ENCODE results near the gene MMS19. TPM values are rescaled to one million over a fixed set of nuclear protein-coding genes. Genes with fewer than 3 reads are reported as not detected.
A peak's percentile ranks its signal among the peaks of the same experiment; 100 is the strongest.

Gene MMS19
- total RNA-seq, 2 experiments from 2014 or later = 60.6 to 66.3 TPM

- POLR2A ChIA-PET = interaction anchor here (1.0 to 1.2 kb wide), 2 partner anchors 13 to 63 kb away, joined by 3 read pairs; partner anchors contain the start of gene RRP12
- Mint-ChIP-seq H3K4me3 (no peak overlapping the region), H3K36me3 (ENCODE audit: low read depth) (peaks cover 64% of the 10 kb centered on the region), H3K9me3 (no peaks in the 10 kb centered on the region), H3K4me1 (no peaks in the 10 kb centered on the region), H3K27ac (peak overlapping the region; percentile 16), H3K27me3 (no peaks in the 10 kb centered on the region)
- no peak for DNase-seq
- CTCF ChIA-PET = interaction anchor here (0.9 to 1.5 kb wide), 7 partner anchors 10 to 138 kb away, joined by 3 to 7 read pairs (median 3); partner anchors contain the start of genes C10orf62 and RRP12
Observed at GRCh38 chr10:97464226-97464625, 34.0 kb downstream of the MMS19 start.

- no peaks in the 10 kb centered on the region for H3K4me1 Mint-ChIP-seq
- H3K4me3 Mint-ChIP-seq = no peak overlapping the region
- peak overlapping the region; percentile 16 for H3K27ac Mint-ChIP-seq
- H3K27me3 Mint-ChIP-seq = no peaks in the 10 kb centered on the region
- ChIA-PET CTCF (interaction anchor here (0.9 to 1.5 kb wide), 7 partner anchors 11 to 138 kb away, joined by 3 to 7 read pairs (median 3); partner anchors contain the start of genes C10orf62 and RRP12), POLR2A (interaction anchor here (1.0 to 1.2 kb wide), 2 partner anchors 14 to 62 kb away, joined by 3 read pairs; partner anchors contain the start of gene RRP12)
- peak; percentile 37 for DNase-seq
- no peaks in the 10 kb centered on the region for H3K9me3 Mint-ChIP-seq
- peaks cover 65% of the 10 kb centered on the region for H3K36me3 Mint-ChIP-seq (ENCODE audit: low read depth)
Observed at GRCh38 chr10:97463363-97464132, 34.7 kb downstream of the MMS19 start.

- CTCF ChIA-PET = interaction anchor here (1.4 to 2.1 kb wide), 2 partner anchors 56 to 90 kb away, joined by 3 to 5 read pairs; no protein-coding TSS in a partner anchor
- Mint-ChIP-seq H3K36me3 (ENCODE audit: low read depth) (peaks cover 65% of the 10 kb centered on the region), H3K9me3 (no peaks in the 10 kb centered on the region), H3K27ac (no peak overlapping the region), H3K4me3 (no peak overlapping the region), H3K4me1 (no peaks in the 10 kb centered on the region), H3K27me3 (no peaks in the 10 kb centered on the region)
- DNase-seq = no peak
- POLR2A ChIA-PET = interaction anchor here (1.2 kb wide), 1 partner anchor 49 kb away, joined by 4 read pairs; no protein-coding TSS in a partner anchor
Observed at GRCh38 chr10:97462309-97462708, 35.9 kb downstream of the MMS19 start.

GRCh38 chr10:97459933-97460332 is 38.3 kb downstream of the MMS19 start:
- Mint-ChIP-seq H3K4me1 (no peaks in the 10 kb centered on the region), H3K27me3 (no peaks in the 10 kb centered on the region), H3K9me3 (no peaks in the 10 kb centered on the region), H3K36me3 (ENCODE audit: low read depth) (peaks cover 76% of the 10 kb centered on the region), H3K4me3 (no peak overlapping the region), H3K27ac (no peak overlapping the region)
- ChIA-PET POLR2A (interaction anchor here (1.0 kb wide), 1 partner anchor 46 kb away, joined by 3 read pairs; no protein-coding TSS in a partner anchor), CTCF (interaction anchor here (1.2 kb wide), 1 partner anchor 88 kb away, joined by 3 read pairs; no protein-coding TSS in a partner anchor)
- no peak for DNase-seq

GRCh38 chr10:97459111-97459510 is 39.1 kb downstream of the MMS19 start:
- H3K4me1 Mint-ChIP-seq = peaks cover 3% of the 10 kb centered on the region
- ChIA-PET POLR2A (interaction anchor here (1.0 kb wide), 1 partner anchor 45 kb away, joined by 3 read pairs; no protein-coding TSS in a partner anchor), CTCF (interaction anchor here (1.2 kb wide), 1 partner anchor 89 kb away, joined by 3 read pairs; no protein-coding TSS in a partner anchor)
- DNase-seq = no peak
- peaks cover 79% of the 10 kb centered on the region for H3K36me3 Mint-ChIP-seq (ENCODE audit: low read depth)
- no peak overlapping the region for H3K4me3 Mint-ChIP-seq
- no peaks in the 10 kb centered on the region for H3K9me3 Mint-ChIP-seq
- no peak overlapping the region for H3K27ac Mint-ChIP-seq
- no peaks in the 10 kb centered on the region for H3K27me3 Mint-ChIP-seq

- POLR2A ChIA-PET = interaction anchor here (0.6 to 1.3 kb wide), 2 partner anchors 8 to 10 kb away, joined by 3 to 4 read pairs; no protein-coding TSS in a partner anchor
- H3K27ac Mint-ChIP-seq = peak overlapping the region; percentile 7
- H3K36me3 Mint-ChIP-seq (ENCODE audit: low read depth) = peaks cover 82% of the 10 kb centered on the region
Observed at GRCh38 chr10:97456686-97457065, 41.5 kb downstream of the MMS19 start.

GRCh38 chr10:97456034-97456685 is 42.1 kb downstream of the MMS19 start:
- peaks cover 78% of the 10 kb centered on the region for H3K36me3 Mint-ChIP-seq (ENCODE audit: low read depth)

More at GRCh38 chr10:97456686-97457065, 41.5 kb downstream of the MMS19 start:
- DNase-seq = no peak
- CTCF ChIA-PET = interaction anchor here (0.6 kb wide), 1 partner anchor 223 kb away, joined by 3 read pairs; no protein-coding TSS in a partner anchor
- Mint-ChIP-seq H3K9me3 (no peaks in the 10 kb centered on the region), H3K27me3 (no peaks in the 10 kb centered on the region), H3K4me1 (peaks cover 3% of the 10 kb centered on the region), H3K4me3 (no peak overlapping the region)

GRCh38 chr10:97454330-97455036 is 43.7 kb downstream of the MMS19 start:
- no peak for DNase-seq
- CTCF ChIA-PET = no interaction called here
- H3K9me3 Mint-ChIP-seq = no peaks in the 10 kb centered on the region
- H3K27me3 Mint-ChIP-seq = no peaks in the 10 kb centered on the region
- POLR2A ChIA-PET = interaction anchor here (0.8 to 1.5 kb wide), 5 partner anchors 12 to 54 kb away, joined by 3 to 4 read pairs (median 3); partner anchors contain the start of gene RRP12
- H3K4me3 Mint-ChIP-seq = no peak overlapping the region
- peaks cover 70% of the 10 kb centered on the region for H3K36me3 Mint-ChIP-seq (ENCODE audit: low read depth)
- H3K4me1 Mint-ChIP-seq = peaks cover 10% of the 10 kb centered on the region
- peak overlapping the region; percentile 57 for H3K27ac Mint-ChIP-seq

More at GRCh38 chr10:97456034-97456685, 42.1 kb downstream of the MMS19 start:
- ChIA-PET POLR2A (interaction anchor here (0.6 to 1.3 kb wide), 2 partner anchors 9 to 10 kb away, joined by 3 to 4 read pairs; no protein-coding TSS in a partner anchor), CTCF (interaction anchor here (0.6 kb wide), 1 partner anchor 222 kb away, joined by 3 read pairs; no protein-coding TSS in a partner anchor)
- Mint-ChIP-seq H3K9me3 (no peaks in the 10 kb centered on the region), H3K27ac (peak overlapping the region; percentile 7), H3K4me3 (no peak overlapping the region), H3K4me1 (peaks cover 3% of the 10 kb centered on the region), H3K27me3 (no peaks in the 10 kb centered on the region)
- DNase-seq = no peak

- ChIA-PET POLR2A (interaction anchor here (1.2 kb wide), 1 partner anchor 9 kb away, joined by 5 read pairs; no protein-coding TSS in a partner anchor), CTCF (no interaction called here)
- peaks cover 60% of the 10 kb centered on the region for H3K36me3 Mint-ChIP-seq (ENCODE audit: low read depth)
- no peak overlapping the region for H3K27ac Mint-ChIP-seq
- no peaks in the 10 kb centered on the region for H3K9me3 Mint-ChIP-seq
- no peak overlapping the region for H3K4me3 Mint-ChIP-seq
- DNase-seq = no peak
- peaks cover 26% of the 10 kb centered on the region for H3K4me1 Mint-ChIP-seq
- H3K27me3 Mint-ChIP-seq = no peaks in the 10 kb centered on the region
Observed at GRCh38 chr10:97452352-97452751, 45.9 kb downstream of the MMS19 start.

- Mint-ChIP-seq H3K9me3 (no peaks in the 10 kb centered on the region), H3K27me3 (no peaks in the 10 kb centered on the region), H3K4me1 (peaks cover 34% of the 10 kb centered on the region), H3K36me3 (ENCODE audit: low read depth) (peaks cover 53% of the 10 kb centered on the region), H3K4me3 (no peak overlapping the region), H3K27ac (no peak overlapping the region)
- ChIA-PET CTCF (no interaction called here), POLR2A (no interaction called here)
- no peak for DNase-seq
Observed at GRCh38 chr10:97451605-97452004, 46.6 kb downstream of the MMS19 start.

GRCh38 chr10:97450828-97451227 is 47.4 kb downstream of the MMS19 start:
- H3K4me3 Mint-ChIP-seq = no peak overlapping the region
- H3K4me1 Mint-ChIP-seq = peaks cover 40% of the 10 kb centered on the region
- H3K27ac Mint-ChIP-seq = no peak overlapping the region
- ChIA-PET CTCF (no interaction called here), POLR2A (no interaction called here)
- H3K9me3 Mint-ChIP-seq = no peaks in the 10 kb centered on the region
- H3K27me3 Mint-ChIP-seq = no peaks in the 10 kb centered on the region
- no peak for DNase-seq
- peaks cover 48% of the 10 kb centered on the region for H3K36me3 Mint-ChIP-seq (ENCODE audit: low read depth)
